ENCODE data around the gene LETMD1.

GRCh38 chr12:51025338-51025835, 22.7 kb upstream of the LETMD1 start:
- no peak for TF ChIP-seq CTCF (conservative IDR thresholded peaks at IDR 0.05; ENCODE audit: low read depth, low read length)
- TF ChIP-seq MAZ (IDR thresholded peaks at IDR 0.05; ENCODE audit: borderline replicate concordance, low read depth, low read length), result no peak
- no peak for TF ChIP-seq POLR2A (IDR thresholded peaks at IDR 0.05; ENCODE audit: low read depth, low read length)

Measured in IMR-90 (cell line).